GF-D8 (cell line): ENCODE measurements around the gene UBN2.
"Not testable (repeated sequence)": the region's sequence is repeated elsewhere in the genome, so short reads cannot be mapped to it uniquely, and the experiment has no call there.

Experiments
- DNase-seq: peaks from one replicate; lab custom pipeline; 2025; lab: John Stamatoyannopoulos, UW

Gene UBN2

DNA sequence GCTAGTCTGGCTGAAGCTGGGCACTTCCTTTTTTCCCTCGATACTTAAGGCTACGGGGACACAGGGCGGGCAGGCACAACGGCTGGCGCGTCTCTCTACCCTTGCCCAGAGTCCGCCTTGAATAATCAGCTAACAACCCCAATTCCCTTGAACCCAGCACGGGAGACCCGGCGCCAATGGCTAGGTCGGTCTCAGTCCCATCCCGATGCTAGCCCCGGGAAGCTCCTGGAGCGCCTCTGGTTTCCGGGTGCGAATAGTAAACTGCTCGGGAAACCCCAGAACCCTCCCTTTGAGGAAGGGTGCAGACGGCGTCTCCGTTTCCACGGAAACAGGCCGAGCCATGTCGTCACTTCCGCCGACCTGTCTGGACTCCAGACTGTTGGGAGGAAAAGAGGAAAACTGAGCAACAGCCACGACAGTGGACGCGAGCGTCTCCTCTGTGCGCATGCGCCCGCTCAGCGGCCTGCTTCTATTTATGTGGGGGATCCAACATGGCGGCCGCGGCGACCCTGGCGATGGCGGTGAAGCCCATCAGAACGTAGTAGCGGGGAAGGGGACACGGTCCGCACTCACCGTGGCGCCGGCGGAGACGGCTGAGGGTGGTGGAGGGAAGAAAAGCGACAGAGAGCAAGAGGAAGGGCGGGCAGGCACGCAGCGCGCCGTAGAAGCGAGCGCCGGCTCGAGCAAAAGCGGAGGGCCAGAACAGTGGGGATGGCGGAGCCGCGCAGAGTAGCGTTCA, at the start of gene UBN2:
Gene UBN2, plus strand, starts transcription at position 464 of the 739 bp plus-strand sequence. Its CDS starts 248 bp downstream, at position 712.
- peak; percentile 95 for DNase-seq

- no peak for DNase-seq
These were observed 49.6 kb upstream of the UBN2 start for GRCh38 chr7:139181404-139181803.

DNA sequence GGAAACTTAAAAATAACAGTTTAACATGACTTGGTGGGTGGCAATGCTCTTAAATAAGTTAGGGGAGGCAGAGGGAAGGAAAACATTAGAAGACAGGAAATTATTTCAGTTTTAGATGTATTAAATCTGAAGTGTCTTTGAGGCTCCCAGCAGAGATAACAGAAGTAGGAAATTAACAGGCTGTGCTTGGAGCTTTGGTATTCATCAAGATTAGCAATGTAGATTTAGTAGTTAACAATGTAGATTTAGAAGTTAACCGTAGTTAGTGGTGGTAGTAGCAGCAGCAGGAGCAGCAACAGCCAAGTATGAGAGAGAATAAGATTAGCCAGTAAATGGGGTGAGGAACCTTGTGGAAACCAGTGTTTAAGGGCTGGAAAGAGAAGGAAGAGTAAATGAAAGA, 48.7 kb upstream of the UBN2 start:
- DNase-seq = no peak

DNA sequence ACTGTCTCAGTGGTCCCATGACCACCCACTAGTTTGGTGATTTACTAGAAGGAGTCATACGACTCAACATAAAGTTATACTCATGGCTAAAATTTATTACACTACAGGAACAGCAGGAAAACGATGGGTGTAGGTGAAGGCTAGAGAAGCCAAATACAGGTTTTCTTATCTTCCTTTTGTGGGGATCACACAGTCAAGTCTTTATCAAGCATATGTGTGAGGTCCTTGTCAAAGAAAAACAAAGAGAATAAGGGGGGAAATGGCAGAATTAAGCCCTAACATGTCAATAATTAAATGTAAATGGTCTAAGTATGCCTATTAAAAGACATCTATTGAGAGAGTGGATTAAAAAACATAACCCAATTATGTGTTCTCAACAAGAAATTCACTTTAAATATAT, 47.8 kb upstream of the UBN2 start:
- no peak for DNase-seq

DNA sequence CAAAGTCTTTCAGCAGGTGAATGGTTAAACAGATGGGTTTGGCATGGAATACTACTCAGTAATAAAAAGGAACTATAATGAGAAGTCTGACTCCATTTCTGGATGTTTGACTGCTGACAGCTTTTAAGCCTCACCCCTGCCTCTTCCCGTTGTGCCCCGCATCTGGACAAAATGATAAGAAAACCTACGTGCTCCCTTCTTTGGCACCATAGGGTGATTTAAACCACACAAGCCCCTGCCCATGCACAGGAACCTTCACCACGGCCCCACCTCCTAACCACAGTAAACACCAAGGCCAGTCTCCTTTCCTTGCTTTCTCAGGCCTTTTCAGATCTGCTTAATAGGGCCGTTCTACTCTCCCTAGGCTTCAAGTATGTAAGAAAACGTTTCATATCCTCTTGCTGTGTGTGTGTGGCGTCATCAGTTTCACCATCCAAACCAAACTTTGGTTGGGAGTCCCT, 47.1 kb upstream of the UBN2 start:
- no peak for DNase-seq

DNA sequence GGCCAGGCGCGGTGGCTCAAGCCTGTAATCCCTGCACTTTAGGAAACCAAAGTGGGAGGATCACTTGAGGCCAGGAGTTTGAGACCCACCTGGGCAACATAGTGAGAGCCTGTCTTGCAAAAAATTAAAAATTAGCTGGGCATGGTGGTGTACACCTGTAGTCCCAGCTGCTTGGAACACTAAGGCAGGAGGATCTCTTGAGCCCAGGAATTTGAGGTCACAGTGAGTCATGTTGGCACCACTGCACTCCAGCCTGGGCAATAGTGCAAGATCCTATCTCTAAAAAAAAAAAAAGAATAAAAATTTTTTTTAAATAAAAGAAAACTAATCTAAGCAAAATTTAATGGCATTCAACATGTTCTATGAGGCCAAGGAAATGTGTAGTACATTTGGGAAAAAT, 44.9 kb upstream of the UBN2 start:
- DNase-seq = no peak

DNA sequence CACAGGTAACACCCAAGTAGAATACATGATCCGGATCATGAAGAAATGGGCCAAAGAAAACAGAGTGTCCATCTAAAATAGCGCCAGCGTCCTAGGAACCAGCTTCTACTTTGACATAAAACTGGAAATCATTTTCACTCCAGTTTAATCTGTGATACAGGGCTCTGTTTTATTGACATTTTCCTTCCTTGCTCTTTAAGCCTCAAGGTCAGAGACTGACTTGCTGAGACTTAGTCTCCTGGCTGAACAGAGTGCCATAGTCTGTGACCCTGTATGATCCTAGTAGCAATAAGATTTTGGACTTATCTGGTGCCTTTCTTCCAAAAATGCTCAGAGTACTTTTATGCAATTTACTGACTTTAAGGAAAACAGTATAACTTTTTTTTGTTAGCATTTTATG, 41.7 kb upstream of the UBN2 start:
- DNase-seq = no peak

- DNase-seq = no peak
These were observed 38.9 kb upstream of the UBN2 start for GRCh38 chr7:139192014-139192706.

- DNase-seq = no peak
These were observed 30.7 kb upstream of the UBN2 start for GRCh38 chr7:139200382-139200781.

GRCh38 chr7:139203992-139204391, 27.0 kb upstream of the UBN2 start:
- no peak for DNase-seq

GRCh38 chr7:139205843-139206242, 25.2 kb upstream of the UBN2 start:
- no peak for DNase-seq

DNA sequence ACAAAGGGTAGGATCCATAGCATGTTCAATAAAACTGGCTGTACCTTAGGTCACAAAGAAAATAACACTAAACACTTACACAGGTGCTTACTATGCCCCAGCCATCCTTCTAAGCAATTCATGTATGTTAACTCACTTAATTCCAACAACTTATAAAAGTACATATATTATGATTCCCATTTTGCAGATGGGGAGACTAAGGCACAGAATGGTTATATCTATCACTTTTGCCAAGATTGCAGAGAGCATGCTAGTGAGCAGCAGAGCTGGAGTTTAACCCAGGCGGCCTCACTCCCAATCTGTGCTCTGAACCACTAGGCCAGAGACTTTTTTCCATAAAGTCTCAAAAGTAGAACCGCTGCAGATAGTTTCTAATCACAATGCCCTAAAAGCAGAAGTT, 18.9 kb upstream of the UBN2 start:
- no peak for DNase-seq

DNA sequence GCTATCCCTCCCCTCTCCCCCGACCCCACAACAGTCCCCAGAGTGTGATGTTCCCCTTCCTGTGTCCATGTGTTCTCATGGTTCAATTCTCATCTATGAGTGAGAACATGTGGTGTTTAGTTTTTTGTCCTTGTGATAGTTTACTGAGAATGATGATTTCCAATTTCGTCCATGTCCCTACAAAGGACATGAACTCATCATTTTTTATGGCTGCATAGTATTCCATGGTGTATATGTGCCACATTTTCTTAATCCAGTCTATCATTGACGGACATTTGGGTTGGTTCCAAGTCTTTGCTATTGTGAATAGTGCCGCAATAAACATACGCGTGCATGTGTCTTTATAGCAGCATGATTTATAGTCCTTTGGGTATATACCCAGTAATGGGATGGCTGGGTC, 17.5 kb upstream of the UBN2 start:
- not testable (repeated sequence) for DNase-seq

DNA sequence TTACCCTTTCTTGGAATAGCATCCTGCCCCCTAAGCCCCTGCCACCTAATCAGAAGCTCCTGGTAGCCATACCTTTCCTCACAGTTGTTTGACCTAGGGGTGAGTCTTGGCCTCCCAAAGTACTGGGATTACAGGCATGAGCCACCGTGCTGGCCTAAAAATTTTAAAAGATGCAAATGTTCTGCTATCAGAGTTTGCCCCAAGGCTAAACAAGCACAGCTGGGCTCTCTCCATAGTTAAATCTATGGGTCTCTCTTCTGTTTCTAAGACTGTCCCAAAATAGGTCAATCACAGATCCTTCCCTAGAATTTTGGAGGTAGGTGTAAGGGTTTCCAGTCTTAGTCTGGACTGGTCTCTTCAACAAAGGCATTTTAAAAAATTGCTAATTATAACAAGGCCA, 12.9 kb upstream of the UBN2 start:
- no peak for DNase-seq

GRCh38 chr7:139224219-139224618, 6.8 kb upstream of the UBN2 start:
- DNase-seq = no peak

GRCh38 chr7:139224836-139225235, 6.2 kb upstream of the UBN2 start:
- DNase-seq = not testable (repeated sequence)

- not testable (repeated sequence) for DNase-seq
These were observed 5.5 kb upstream of the UBN2 start for GRCh38 chr7:139225286-139226157.

DNA sequence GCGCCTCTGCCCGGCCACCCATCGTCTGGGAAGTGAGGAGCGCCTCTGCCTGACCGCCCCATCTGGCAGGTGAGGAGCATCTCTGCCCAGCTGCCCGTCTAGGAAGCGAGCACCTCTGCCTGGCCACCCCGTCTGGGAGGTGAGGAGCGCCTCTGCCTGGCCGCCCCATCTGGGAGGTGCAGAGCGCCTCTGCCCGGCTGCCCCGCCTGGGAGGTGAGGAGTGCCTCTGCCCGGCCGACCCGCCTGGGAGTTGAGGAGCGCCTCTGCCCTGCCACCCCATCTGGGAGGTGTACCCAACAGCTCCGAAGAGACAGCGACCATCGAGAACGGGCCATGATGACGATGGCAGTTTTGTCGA, 4.9 kb upstream of the UBN2 start:
- DNase-seq = not testable (repeated sequence)

- not testable (repeated sequence) for DNase-seq
These were observed 4.0 kb upstream of the UBN2 start for GRCh38 chr7:139226988-139227488.

DNA sequence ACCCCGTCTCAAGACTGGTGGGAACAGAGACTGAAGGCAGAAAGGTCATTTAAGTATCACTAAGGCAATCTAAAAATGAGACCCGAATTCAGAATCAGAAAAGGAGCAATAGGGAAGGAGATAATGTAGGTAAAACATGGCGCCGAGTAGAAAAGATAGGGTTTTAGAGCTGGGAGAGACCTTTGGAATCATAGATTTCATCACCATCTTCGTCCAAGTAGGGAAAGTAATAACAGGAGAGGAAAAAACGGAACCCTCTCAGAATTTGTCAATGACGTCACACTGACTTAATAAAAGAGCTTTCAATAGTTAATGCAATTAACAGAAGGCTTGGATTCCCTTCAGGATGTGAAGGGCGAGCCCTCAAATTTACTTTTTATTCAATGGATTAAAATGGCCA, 1.0 kb upstream of the UBN2 start:
- no peak for DNase-seq

DNA sequence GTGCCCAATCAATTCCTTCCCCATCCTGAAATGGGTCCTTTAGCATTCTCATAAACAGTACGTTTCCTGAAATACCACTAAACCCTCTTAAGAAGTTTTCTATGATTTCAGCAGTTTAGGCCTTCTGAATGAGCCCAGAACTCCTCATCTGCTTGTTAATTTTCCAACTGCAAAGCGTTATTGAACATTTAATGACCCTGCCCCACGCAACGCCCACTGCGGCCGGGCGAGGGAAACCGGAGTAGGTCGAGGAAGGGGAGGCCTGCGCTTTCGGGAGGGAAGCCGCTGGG, 608 bp upstream of the UBN2 start:
- DNase-seq = no peak

DNA sequence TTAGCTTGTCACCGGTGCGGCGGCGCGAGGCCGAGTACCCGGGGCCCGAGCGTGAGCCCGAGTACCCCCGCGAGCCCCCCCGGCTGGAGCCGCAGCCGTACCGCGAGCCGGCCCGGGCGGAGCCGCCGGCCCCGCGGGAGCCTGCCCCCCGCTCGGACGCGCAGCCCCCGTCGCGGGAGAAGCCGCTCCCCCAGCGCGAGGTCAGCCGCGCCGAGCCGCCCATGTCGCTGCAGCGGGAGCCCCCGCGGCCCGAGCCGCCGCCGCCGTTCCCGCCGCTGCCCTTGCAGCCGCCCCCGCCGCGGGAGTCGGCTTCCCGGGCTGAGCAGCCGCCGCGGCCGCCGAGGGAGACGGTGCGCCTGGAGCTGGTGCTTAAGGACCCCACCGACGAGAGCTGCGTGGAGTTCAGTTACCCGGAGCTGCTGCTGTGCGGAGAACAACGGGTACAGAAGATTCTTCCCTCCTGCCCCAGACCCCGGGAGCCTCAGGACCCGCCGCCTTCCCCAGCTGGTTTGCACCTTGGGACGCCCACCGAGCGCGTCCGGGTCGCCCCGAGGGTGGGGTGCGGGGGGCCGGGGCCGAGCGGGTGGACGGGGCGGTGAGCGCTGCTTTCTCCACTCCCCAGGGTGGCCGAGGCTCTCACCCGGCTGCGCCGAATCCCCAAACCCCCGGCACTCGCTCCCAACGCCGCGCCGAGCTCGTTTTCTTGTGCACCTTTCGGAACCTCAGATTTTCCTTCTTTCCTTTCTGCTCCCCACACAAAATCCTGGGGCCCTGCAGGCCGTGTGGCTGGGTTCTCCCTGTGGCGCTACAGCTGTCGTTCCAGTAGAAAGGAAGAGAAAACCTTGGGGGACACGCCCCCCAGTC, 708 bp downstream of the UBN2 start:
- DNase-seq = no peak
